ENCODE results near the gene GPR146. TPM values are rescaled to one million over a fixed set of nuclear protein-coding genes. Genes with fewer than 3 reads are reported as not detected.

Gene GPR146
- total and polyA plus RNA-seq, 2 of the 4 experiments (the other 2 are of a cell fraction), result 2.2 to 3.4 TPM

DNA sequence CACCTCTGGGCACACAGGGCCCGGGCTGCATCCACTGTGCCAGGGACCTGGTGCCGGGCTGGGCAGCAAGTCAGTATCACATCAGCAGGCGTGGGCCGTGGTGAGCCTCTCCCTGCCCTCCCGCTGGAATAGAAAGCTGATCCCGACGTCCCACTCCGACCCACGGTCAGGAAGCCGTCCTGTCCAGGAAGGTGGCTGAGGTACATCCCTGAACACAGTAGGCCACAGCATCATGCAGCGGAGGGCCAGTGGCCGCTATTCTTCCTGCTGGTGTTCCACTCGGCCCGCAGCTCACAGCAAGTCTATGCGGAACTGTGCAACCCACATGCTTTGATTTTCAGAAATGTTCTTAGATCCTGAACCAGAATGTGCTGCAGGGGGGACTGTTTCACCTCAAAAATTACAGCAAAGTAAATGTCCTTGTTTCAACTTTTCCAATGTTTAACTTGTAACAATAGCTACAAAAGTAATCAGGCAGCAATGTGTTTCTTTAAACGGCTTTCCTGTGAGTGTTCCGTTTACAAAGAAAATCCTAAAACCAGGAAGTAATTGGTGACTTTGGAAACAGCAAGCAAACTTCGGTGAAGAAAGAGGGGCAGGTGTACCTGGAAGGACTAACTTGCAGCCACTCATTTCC lies 676 bp upstream of the GPR146 start:
- H3K18ac ChIP-seq (ENCODE audit: low read depth, low read length), result peak overlapping the region; percentile 24; the same call in 1 of the 2 replicates
- H2BK20ac ChIP-seq (ENCODE audit: low read depth, low read length), result no peak overlapping the region
- H3K14ac ChIP-seq (replicated peaks; ENCODE audit: low read depth, low read length), result 0 out of 2 replicates have a peak overlapping the region, but pooled peaks have one; percentile 20
- no peaks in the 10 kb centered on the region for H3K9me3 ChIP-seq (ENCODE audit: control insufficient read depth, insufficient read depth, low read length)
- H4K91ac ChIP-seq (ENCODE audit: insufficient read depth, low read depth, low read length), result peak overlapping the region; percentile 4; the same call in 1 of the 2 replicates
- in situ Hi-C loops (cut with MboI; ENCODE audit: low sequenced_read_pairs), result no loop called here
- 83% methylated on average over 9 of the region's 18 CpGs; no CpG with 5 or more reads in 1 of the 2 experiments for WGBS, 2 experiments (ENCODE audit: extremely low coverage in 2 of 2, insufficient read length in 1 of 2)
- peak overlapping the region; percentile 5 for H2AK9ac ChIP-seq (replicated peaks; ENCODE audit: low read depth, low read length, poor library complexity)
- H4K5ac ChIP-seq (ENCODE audit: low read depth, low read length), result peak overlapping the region; percentile 84
- no peak overlapping the region for H3K23ac ChIP-seq (ENCODE audit: low read depth, low read length)
- intact Hi-C loops (cut with micrococcal nuclease), result loop anchor here (5.0 to 10.0 kb wide), 2 partner anchors 94 to 139 kb away; a partner anchor contains a TSS
- CTCF ChIA-PET, result interaction anchor here (1.4 kb wide), 1 partner anchor 51 kb away, joined by 4 read pairs; no protein-coding TSS in a partner anchor
- H2BK15ac ChIP-seq (ENCODE audit: low read depth, low read length), result no peak overlapping the region
- peak overlapping the region; percentile 96 for H3K4me2 ChIP-seq (ENCODE audit: low read depth, low read length)
- no peak overlapping the region for H2BK120ac ChIP-seq (ENCODE audit: low read depth, low read length)
- peaks cover 3% of the 10 kb centered on the region; the same call in 1 of the 2 replicates for H3K9me1 ChIP-seq (ENCODE audit: insufficient read depth, low read length)
- peak overlapping the region; percentile 18 to 90; a peak in 3 of 4 replicates for H4K8ac ChIP-seq (ENCODE audit: low read depth in 2 of 2, low read length in 2 of 2)
- H3K4me3 ChIP-seq (ENCODE audit: insufficient read depth, low read depth, low read length), result peak overlapping the region; percentile 45; the same call in 1 of the 2 replicates
- peaks cover 27% of the 10 kb centered on the region; the same call in 1 of the 2 replicates for H4K20me1 ChIP-seq (ENCODE audit: insufficient read depth, low read length)
- H3K4me1 ChIP-seq (ENCODE audit: control insufficient read depth, insufficient read depth, low read length), result peaks cover 20% of the 10 kb centered on the region
- POLR2A ChIA-PET (ENCODE audit: unreplicated experiment), result no interaction called here
- H3K56ac ChIP-seq (ENCODE audit: extremely low read depth, insufficient read depth, low read length), result no peak overlapping the region
- dilution Hi-C loops (cut with HindIII; ENCODE audit: low sequenced_read_pairs, unreplicated experiment), result no loop called here
- H3K9ac ChIP-seq (ENCODE audit: low read depth, low read length), result peak overlapping the region; percentile 79
- peak overlapping the region; percentile 62 for H2BK5ac ChIP-seq (ENCODE audit: low read depth, low read length, poor library complexity, severe bottlenecking)
- no peak for ATAC-seq (ENCODE audit: low read depth)
- TF ChIP-seq BHLHE40 (IDR thresholded peaks at IDR 0.05; ENCODE audit: low read depth, low read length), result no peak
- TF ChIP-seq FOS (IDR thresholded peaks at IDR 0.05; ENCODE audit: low read depth, low read length), result no peak
- TF ChIP-seq RFX5 (IDR thresholded peaks at IDR 0.05; ENCODE audit: low read depth, low read length), result no peak
- TF ChIP-seq, protein P1, sequence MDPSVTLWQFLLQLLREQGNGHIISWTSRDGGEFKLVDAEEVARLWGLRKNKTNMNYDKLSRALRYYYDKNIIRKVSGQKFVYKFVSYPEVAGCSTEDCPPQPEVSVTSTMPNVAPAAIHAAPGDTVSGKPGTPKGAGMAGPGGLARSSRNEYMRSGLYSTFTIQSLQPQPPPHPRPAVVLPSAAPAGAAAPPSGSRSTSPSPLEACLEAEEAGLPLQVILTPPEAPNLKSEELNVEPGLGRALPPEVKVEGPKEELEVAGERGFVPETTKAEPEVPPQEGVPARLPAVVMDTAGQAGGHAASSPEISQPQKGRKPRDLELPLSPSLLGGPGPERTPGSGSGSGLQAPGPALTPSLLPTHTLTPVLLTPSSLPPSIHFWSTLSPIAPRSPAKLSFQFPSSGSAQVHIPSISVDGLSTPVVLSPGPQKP (IDR thresholded peaks at IDR 0.05; ENCODE audit: borderline replicate concordance, low read depth, low read length), result no peak
- TF ChIP-seq SMC3 (IDR thresholded peaks at IDR 0.05; ENCODE audit: low read depth, low read length), result no peak
- TF ChIP-seq, protein P2, sequence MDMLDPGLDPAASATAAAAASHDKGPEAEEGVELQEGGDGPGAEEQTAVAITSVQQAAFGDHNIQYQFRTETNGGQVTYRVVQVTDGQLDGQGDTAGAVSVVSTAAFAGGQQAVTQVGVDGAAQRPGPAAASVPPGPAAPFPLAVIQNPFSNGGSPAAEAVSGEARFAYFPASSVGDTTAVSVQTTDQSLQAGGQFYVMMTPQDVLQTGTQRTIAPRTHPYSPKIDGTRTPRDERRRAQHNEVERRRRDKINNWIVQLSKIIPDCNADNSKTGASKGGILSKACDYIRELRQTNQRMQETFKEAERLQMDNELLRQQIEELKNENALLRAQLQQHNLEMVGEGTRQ (IDR thresholded peaks at IDR 0.05; ENCODE audit: low read depth, low read length), result no peak
- TF ChIP-seq CEBPB (IDR thresholded peaks at IDR 0.05; ENCODE audit: low read depth, low read length), result no peak
- TF ChIP-seq RAD21 (IDR thresholded peaks at IDR 0.05; ENCODE audit: low read length), result no peak
- no peak for TF ChIP-seq MAFK (IDR thresholded peaks at IDR 0.05; ENCODE audit: low read depth, low read length)
- no peak for TF ChIP-seq MAZ (IDR thresholded peaks at IDR 0.05; ENCODE audit: borderline replicate concordance, low read depth, low read length)
- peaks cover 7 to 38% of the 10 kb centered on the region in 2 experiments for H3K79me1 ChIP-seq (ENCODE audit: low read depth in 1 of 2, low read length in 2 of 2)
- BruUV-seq (replicated peaks), result no TSS peak
- no peak for DNase-seq
- peak overlapping the region; percentile 86 for H2AFZ ChIP-seq (replicated peaks; ENCODE audit: low read length, poor library complexity)
- peak overlapping the region; percentile 28 for H3K4ac ChIP-seq (ENCODE audit: low read depth, low read length)
- H2AK5ac ChIP-seq (ENCODE audit: low read depth, low read length), result peak overlapping the region; percentile 69; the same call in 1 of the 2 replicates
- H3K27ac ChIP-seq (ENCODE audit: insufficient read depth, low read length), result peak overlapping the region; percentile 88
- no peaks in the 10 kb centered on the region for H3K27me3 ChIP-seq (ENCODE audit: control insufficient read depth, insufficient read depth, low read length)
- H3K36me3 ChIP-seq (ENCODE audit: control insufficient read depth, insufficient read depth, low read length), result no peaks in the 10 kb centered on the region
